Central memory CD8-positive, alpha-beta T cell (primary cell): ENCODE measurements around the gene ASH1L.
"Not testable (repeated sequence)": the region's sequence is repeated elsewhere in the genome, so short reads cannot be mapped to it uniquely, and the experiment has no call there.

Experiments used
- ATAC-seq: fragments of 150-1000 bp; cut with Tn5 transposase; replicated peaks from 2 replicates; pipeline ENCODE4 v1.10.0; 2022; ENCODE audit warnings: mild to moderate bottlenecking, moderate FRiP score, moderate number of reproducible peaks; ENCODE audit not compliant: poor library complexity, severe bottlenecking; ENCODE audit errors: extremely low read depth
- DNase-seq, 2 donors: peaks; one replicate each; pipeline ENCODE4 v3.0.0; 2021; ENCODE audit warnings: low spot score in 2 of 2
- H3K27ac Mint-ChIP-seq: one replicate; pipeline ENCODE4 v1.8.0; 2022; ENCODE audit warnings: low read depth, mild to moderate bottlenecking, moderate library complexity, mixed read lengths
- H3K27me3 Mint-ChIP-seq: one replicate; pipeline ENCODE4 v1.8.0; 2022; ENCODE audit warnings: mixed read lengths
- H3K36me3 Mint-ChIP-seq: one replicate; pipeline ENCODE4 v1.8.0; 2022; ENCODE audit warnings: mild to moderate bottlenecking, moderate library complexity, mixed read lengths; ENCODE audit not compliant: insufficient read depth
- H3K4me1 Mint-ChIP-seq: one replicate; pipeline ENCODE4 v1.8.0; 2022; ENCODE audit warnings: mixed read lengths
- H3K4me3 Mint-ChIP-seq: one replicate; pipeline ENCODE4 v1.8.0; 2022; ENCODE audit warnings: mild to moderate bottlenecking, moderate library complexity, mixed read lengths
- H3K9me3 Mint-ChIP-seq: one replicate; pipeline ENCODE4 v1.8.0; 2022; ENCODE audit warnings: mixed read lengths

ASH1L gene

DNA sequence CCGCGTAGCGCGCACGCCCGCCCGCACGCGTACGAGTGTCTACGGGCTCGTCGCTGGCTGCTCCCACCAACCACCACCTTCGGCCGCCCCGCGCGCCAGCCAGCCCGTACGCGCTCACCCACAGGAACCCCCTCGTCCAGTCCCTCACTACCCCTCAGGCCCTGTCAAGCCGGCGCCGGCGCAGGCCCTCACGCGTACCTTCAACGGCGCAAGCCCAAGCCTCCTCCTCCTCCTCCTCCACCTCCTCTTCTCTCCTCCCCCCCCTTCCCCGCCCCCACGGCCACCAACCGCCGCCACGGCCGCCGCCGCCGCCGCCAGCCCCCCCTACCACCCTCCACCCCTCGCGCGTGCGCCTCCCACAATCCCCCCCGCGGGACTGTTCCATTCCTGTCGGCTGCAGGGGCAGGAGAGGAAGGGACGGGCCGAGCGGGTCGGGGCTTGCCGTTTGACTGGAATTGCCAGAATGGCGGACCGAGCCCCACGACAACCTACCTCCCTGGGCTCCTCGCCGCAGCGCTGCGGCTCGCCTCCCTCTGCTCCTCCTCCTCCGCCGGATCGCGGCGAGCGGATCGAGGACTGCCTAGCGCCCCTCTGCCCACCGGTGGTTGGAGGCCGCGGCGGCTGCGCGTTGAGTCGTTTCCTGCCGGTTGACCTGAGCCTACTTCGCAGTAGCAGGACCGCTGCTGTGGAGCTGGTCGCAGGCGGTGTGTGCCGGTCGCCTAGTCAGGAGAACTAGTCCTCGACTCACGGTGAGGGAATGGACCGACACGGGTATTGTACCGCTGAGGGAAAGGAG is at the start of gene ASH1L:
Gene ASH1L (minus strand): TSS at position 223 of the 796 bp plus-strand sequence. CDS start 41,284 bp downstream, outside the sequence.
- Mint-ChIP-seq H3K9me3 (no peaks in the 10 kb centered on the region), H3K36me3 (peaks cover 36% of the 10 kb centered on the region), H3K27me3 (no peaks in the 10 kb centered on the region), H3K4me1 (peaks cover 26% of the 10 kb centered on the region), H3K4me3 (peak within 1 kb of the TSS; percentile 95), H3K27ac (peak within 1 kb of the TSS; percentile 98)
- ATAC-seq, result peak; percentile 75
- DNase-seq, result peak; percentile 84 to 88

DNA sequence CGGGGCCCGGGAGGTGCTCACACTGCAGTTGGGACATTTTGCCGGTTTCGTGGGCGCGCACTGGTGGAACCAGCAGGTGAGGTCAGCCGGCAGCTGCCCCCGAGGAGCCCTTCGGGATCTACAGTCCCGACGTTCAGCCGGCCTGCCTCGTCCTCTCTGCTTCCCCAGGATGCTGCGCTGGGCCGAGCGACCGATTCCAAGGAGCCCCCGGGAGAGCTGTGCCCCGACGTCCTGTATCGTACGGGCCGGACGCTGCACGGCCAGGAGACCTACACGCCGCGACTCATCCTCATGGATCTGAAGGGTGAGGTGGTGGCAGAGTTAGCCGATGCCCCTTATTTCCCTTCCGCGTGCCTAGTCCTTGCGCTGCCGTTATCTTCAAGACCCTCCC is 47.6 kb upstream of the ASH1L start:
- not testable (repeated sequence) for DNase-seq, H3K36me3 Mint-ChIP-seq, H3K27me3 Mint-ChIP-seq, H3K9me3 Mint-ChIP-seq, H3K27ac Mint-ChIP-seq, H3K4me1 Mint-ChIP-seq
- ATAC-seq, result peak; percentile 6
- H3K4me3 Mint-ChIP-seq, result peak overlapping the region; percentile 94

DNA sequence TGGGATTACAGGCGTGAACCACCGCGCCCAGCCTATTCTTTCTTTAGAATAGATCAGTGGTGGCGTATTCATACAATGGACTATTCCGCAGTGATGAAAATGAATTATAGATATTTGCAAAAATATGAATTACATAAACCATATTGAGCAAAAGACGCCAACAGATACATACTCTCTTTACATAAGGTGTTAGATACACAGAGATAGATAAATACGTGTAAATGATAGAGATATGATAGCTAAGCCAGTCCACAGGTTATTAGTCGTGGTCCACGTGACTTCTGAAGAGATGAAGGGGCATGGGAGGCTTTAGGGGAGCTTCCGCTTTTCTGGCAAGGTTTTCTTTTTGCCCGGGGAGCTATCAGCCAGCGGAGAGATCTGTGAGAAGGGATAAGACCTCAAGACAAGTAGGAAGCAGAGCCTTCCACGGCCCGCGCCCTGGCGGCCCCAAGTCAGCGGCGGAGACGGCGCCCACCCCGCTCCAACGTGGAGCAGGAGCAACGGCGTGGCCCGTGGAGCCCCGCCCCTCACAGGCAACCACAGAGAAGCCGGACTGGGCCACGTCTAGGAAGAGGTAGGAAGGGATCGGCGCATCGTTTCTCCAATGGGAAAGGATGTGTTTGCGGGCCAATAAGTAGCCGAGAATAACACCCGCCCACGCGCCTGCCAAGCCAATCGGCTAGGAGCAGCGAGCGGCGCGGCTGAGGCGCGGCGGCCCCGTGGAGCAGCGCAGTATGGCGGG is 47.1 kb upstream of the ASH1L start, which contains the start of gene MSTO1:
Gene MSTO1 (plus strand): TSS at position 704 of the 742 bp plus-strand sequence. CDS start 31 bp downstream, at position 735.
- Mint-ChIP-seq H3K36me3 (peaks cover 1% of the 10 kb centered on the region), H3K4me3 (peak within 1 kb of the TSS; percentile 94), H3K9me3 (no peaks in the 10 kb centered on the region), H3K27me3 (no peaks in the 10 kb centered on the region), H3K27ac (peak within 1 kb of the TSS; percentile 71), H3K4me1 (peaks cover 6% of the 10 kb centered on the region)
- ATAC-seq (peak; percentile 99), DNase-seq (peak; percentile 76 to 85)

GRCh38 chr1:155608888-155609225 is 46.3 kb upstream of the ASH1L start:
- Mint-ChIP-seq H3K9me3 (no peaks in the 10 kb centered on the region), H3K4me3 (no peak overlapping the region), H3K27me3 (no peaks in the 10 kb centered on the region), H3K4me1 (peaks cover 6% of the 10 kb centered on the region), H3K27ac (no peak overlapping the region), H3K36me3 (peaks cover 1% of the 10 kb centered on the region)
- no peak for ATAC-seq
- no peak for DNase-seq

DNA sequence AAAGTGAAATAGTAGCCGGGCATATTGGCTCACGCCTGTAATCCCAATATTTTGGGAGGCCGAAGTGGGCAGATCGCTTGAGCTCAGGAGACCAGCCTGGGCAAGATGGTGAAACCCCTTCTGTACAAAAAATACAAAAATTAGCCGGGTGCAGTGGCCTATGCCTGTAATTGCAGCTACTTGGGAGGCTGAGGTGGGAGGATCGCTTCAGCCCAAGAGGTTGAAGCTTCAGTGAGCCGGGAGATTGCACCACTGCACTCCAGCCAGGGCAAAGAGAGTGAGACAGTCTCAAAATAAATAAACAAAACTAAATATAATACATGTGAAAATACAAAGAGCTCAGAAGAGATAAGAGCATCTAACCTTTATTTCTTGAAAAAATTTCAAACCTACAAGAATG is 45.1 kb upstream of the ASH1L start:
- H3K27me3 Mint-ChIP-seq, result no peaks in the 10 kb centered on the region
- DNase-seq (no peak), ATAC-seq (no peak)
- peaks cover 6% of the 10 kb centered on the region for H3K4me1 Mint-ChIP-seq
- H3K4me3 Mint-ChIP-seq, result no peak overlapping the region
- H3K27ac Mint-ChIP-seq, result no peak overlapping the region
- H3K9me3 Mint-ChIP-seq, result no peaks in the 10 kb centered on the region
- H3K36me3 Mint-ChIP-seq, result peaks cover 1% of the 10 kb centered on the region

- not testable (repeated sequence) for H3K4me1 Mint-ChIP-seq, ATAC-seq, H3K27me3 Mint-ChIP-seq, H3K4me3 Mint-ChIP-seq, H3K9me3 Mint-ChIP-seq, H3K36me3 Mint-ChIP-seq, DNase-seq
- peak overlapping the region; percentile 10 for H3K27ac Mint-ChIP-seq
These were observed 37.4 kb upstream of the ASH1L start for GRCh38 chr1:155599828-155600572.

GRCh38 chr1:155598842-155599331 is 36.3 kb upstream of the ASH1L start:
- no peak for DNase-seq

GRCh38 chr1:155596864-155597263 is 34.3 kb upstream of the ASH1L start:
- H3K4me3 Mint-ChIP-seq, result no peak overlapping the region
- no peak for DNase-seq
- H3K36me3 Mint-ChIP-seq, result no peaks in the 10 kb centered on the region
- ATAC-seq, result no peak
- H3K4me1 Mint-ChIP-seq, result no peaks in the 10 kb centered on the region
- H3K27ac Mint-ChIP-seq, result no peak overlapping the region
- no peaks in the 10 kb centered on the region for H3K27me3 Mint-ChIP-seq
- no peaks in the 10 kb centered on the region for H3K9me3 Mint-ChIP-seq

More at GRCh38 chr1:155598842-155599331, 36.3 kb upstream of the ASH1L start:
- ATAC-seq, result no peak
- H3K4me1 Mint-ChIP-seq, result no peaks in the 10 kb centered on the region
- no peaks in the 10 kb centered on the region for H3K9me3 Mint-ChIP-seq
- H3K4me3 Mint-ChIP-seq, result peak overlapping the region; percentile 31
- H3K36me3 Mint-ChIP-seq, result no peaks in the 10 kb centered on the region
- no peak overlapping the region for H3K27ac Mint-ChIP-seq
- H3K27me3 Mint-ChIP-seq, result no peaks in the 10 kb centered on the region

- not testable (repeated sequence) for H3K36me3 Mint-ChIP-seq, H3K27ac Mint-ChIP-seq, H3K9me3 Mint-ChIP-seq, H3K27me3 Mint-ChIP-seq, H3K4me1 Mint-ChIP-seq, ATAC-seq, H3K4me3 Mint-ChIP-seq, DNase-seq
These were observed 33.4 kb upstream of the ASH1L start for GRCh38 chr1:155595877-155596474.

DNA sequence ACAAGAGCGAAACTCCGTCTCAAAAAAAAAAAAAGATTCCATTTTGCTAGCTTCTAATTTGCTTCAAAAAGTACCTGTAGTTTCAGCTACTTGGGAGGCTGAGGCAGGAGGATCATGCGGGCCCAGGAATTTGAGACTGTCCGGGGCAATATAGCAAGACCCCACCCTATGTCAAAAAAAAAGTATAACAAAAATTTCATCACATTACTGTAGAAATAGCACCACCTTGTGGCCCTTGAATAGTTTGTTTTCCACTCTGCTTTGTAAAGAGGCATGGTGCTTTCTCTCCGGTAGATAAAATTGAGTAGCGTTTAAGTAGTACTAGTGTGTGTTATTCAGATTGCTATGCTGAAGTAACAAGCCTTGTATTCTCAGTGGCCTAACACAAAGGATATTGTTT is 29.2 kb upstream of the ASH1L start:
- no peaks in the 10 kb centered on the region for H3K4me1 Mint-ChIP-seq
- ATAC-seq (peak; percentile 58), DNase-seq (peak in 1 of 2 donors; percentile 22)

GRCh38 chr1:155590516-155591247 is 28.1 kb upstream of the ASH1L start:
- not testable (repeated sequence) for H3K27me3 Mint-ChIP-seq, ATAC-seq, DNase-seq, H3K36me3 Mint-ChIP-seq, H3K4me1 Mint-ChIP-seq, H3K4me3 Mint-ChIP-seq, H3K27ac Mint-ChIP-seq, H3K9me3 Mint-ChIP-seq

More for the DNA sequence above, 29.2 kb upstream of the ASH1L start:
- no peaks in the 10 kb centered on the region for H3K27me3 Mint-ChIP-seq
- H3K36me3 Mint-ChIP-seq, result no peaks in the 10 kb centered on the region
- no peak overlapping the region for H3K4me3 Mint-ChIP-seq
- H3K27ac Mint-ChIP-seq, result no peak overlapping the region
- no peaks in the 10 kb centered on the region for H3K9me3 Mint-ChIP-seq
